Measurements from ENCODE around the gene ZNF134.
A peak's percentile ranks its signal among the peaks of the same experiment; 100 is the strongest.

ZNF134 gene

GRCh38 chr19:57637379-57637778, 23.3 kb downstream of the ZNF134 start:
- DNase-seq (ENCODE audit: low read depth in 1 of 2, low spot score in 1 of 2): no peak

GRCh38 chr19:57641715-57642234, 27.7 kb downstream of the ZNF134 start:
- DNase-seq (ENCODE audit: low read depth in 1 of 2, low spot score in 1 of 2): no peak

GRCh38 chr19:57642396-57643046, 28.5 kb downstream of the ZNF134 start:
- no peak for DNase-seq (ENCODE audit: low read depth in 1 of 2, low spot score in 1 of 2)

DNA sequence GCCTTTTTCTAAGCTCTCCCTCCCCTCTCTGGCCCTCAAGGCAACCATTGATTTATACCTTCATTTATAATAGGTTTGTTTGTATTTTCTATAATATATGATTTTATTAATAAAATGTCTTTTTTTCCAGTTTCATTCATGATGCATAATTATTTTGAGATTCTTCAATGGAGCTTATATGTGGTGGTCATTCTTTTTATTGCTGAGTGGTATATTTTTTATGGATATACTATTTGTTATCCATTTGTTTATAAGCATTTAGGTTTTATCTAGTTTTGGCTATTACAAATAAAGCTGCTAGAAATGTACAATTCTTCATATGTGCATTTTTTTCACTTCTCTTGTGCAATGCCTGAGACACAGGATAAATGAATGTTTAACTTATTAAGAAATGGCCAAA, 29.7 kb downstream of the ZNF134 start:
- DNase-seq (ENCODE audit: low read depth in 1 of 2, low spot score in 1 of 2): no peak

DNA sequence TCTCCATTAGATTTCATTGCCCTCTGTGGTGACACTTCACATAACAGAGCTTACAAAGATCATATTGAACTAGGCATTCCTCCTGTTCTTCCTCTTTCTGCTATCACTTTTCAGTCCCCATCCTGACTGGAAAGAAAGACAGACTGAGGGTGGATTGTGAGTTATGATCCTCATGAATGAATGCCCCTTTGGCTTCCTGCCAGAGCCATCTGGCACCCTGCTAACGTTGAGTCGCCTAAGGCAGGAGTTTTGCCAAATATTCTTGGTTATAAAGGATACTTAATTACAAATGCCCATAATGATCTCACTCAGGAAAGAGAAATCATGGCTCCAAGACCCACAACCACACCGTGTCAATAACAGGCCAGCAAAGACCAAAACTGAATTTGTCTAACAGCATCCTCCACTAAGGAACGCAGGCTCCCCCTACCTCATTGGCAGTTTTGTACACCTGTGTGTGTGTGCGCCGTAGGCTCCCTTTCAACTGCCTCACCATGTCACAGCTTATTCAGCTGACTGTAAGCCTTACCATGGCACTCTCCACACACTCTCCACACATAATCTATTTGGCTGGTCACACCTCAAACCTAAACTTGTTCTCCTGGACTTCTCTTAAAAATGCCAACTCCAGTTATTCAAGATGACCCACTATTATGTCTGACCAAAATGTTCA, 34.4 kb downstream of the ZNF134 start:
- no peak for DNase-seq (ENCODE audit: low read depth in 1 of 2, low spot score in 1 of 2)

- DNase-seq (ENCODE audit: low read depth in 1 of 2, low spot score in 1 of 2): no peak
Measured at GRCh38 chr19:57651654-57651996, 37.6 kb downstream of the ZNF134 start.

DNA sequence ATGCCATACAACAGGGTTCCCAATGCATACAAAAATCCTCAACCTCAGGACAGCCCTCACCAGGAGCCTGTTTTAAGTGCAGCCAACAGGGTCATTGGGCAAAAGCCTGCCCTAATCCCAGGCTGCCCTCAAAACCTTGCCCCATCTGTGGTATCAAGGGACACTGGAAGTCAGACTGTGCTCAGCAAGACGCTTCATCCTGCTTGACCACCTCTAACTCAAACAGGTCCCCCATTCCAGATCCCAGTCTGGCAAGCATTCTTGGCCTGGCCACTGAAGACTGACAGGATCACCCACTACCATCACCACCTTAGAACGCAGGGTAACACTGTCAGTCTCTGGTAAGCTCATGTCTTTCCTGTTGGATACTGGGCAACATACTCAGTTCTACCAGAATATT, 39.6 kb downstream of the ZNF134 start:
- DNase-seq (ENCODE audit: low read depth in 1 of 2, low spot score in 1 of 2): no peak

DNA sequence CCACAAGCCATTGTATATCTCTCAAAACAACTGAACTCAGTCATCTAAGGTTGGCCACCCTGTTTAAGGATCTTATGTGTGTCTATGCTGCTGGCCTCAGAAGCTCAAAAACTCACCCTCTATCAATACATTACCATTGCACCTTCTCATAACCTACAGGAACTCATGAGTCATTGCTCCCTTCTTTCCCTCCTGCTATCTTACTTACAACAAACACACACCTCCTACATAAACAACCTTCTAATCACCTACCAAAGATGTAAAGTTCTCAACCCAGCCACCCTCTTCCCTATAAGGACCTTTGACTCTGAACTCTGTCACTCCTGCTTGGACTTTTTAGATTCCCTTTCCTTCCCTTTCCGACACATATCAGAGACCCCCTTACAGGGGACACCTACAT, 41.4 kb downstream of the ZNF134 start:
- DNase-seq (ENCODE audit: low read depth in 1 of 2, low spot score in 1 of 2): no peak

DNA sequence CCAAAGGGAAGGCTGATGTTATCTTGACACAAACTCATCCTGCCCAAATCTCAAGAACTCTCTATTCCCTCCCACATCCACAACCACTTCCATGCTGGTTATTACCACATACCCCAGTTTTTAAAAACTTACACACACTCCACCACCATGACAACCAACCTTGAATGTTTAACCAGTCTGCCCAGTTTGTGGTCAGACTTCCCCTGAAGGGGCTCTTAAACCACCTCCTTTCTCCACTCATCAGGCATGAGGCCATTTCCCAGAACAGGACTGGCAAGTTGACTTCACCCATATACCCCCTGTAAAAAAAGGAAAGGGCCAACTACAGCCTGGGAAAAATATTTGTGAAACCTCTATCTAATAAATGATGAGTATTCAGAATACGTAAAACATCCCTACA, 42.3 kb downstream of the ZNF134 start:
- DNase-seq (ENCODE audit: low read depth in 1 of 2, low spot score in 1 of 2): no peak

- DNase-seq (ENCODE audit: low read depth in 1 of 2, low spot score in 1 of 2): peak in 1 of 2 donors; percentile 2
Measured at GRCh38 chr19:57664269-57665127, 50.5 kb downstream of the ZNF134 start.

DNA sequence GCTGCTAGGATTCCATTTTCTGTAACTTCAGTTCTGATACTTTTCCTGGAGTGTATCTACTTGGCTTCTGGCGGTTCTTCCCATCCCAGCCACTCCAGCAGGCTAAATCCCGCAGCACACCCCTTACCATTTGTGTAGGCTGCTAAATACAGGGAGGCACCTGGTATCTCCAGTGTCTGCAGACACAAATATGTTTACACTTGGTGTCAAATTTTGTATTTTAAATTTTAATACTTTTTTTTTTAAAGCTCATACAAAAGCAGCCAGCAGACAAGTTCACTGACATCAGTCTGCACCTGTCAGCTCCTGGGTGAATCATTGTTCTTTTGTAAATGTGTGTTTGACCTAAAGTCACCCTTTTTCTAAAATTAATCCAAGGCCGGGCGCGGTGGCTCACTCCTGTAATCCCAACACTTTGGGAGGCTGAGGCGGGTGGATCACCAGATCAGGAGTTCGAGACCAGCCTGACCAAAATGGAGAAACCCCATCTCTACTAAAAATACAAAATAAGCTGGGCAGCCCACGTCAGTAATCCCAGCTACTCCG, 51.3 kb downstream of the ZNF134 start:
- no peak for DNase-seq (ENCODE audit: low read depth in 1 of 2, low spot score in 1 of 2)

GRCh38 chr19:57667228-57667627, 53.2 kb downstream of the ZNF134 start:
- DNase-seq (ENCODE audit: low read depth in 1 of 2, low spot score in 1 of 2): no peak

GRCh38 chr19:57668635-57669034, 54.6 kb downstream of the ZNF134 start, which contains the start of gene ZSCAN4:
ZSCAN4 (plus strand) TSS chr19:57668935; CDS start chr19:57676146, 7,211 bp downstream.
- no peak for DNase-seq (ENCODE audit: low read depth in 1 of 2, low spot score in 1 of 2)

- no peak for DNase-seq (ENCODE audit: low read depth in 1 of 2, low spot score in 1 of 2)
Measured at GRCh38 chr19:57671124-57671895, 57.3 kb downstream of the ZNF134 start.

- no peak for DNase-seq (ENCODE audit: low read depth in 1 of 2, low spot score in 1 of 2)
Measured at GRCh38 chr19:57672466-57672865, 58.4 kb downstream of the ZNF134 start.
